ENCODE measurements around the gene HOXB3. TPM values are rescaled to one million over a fixed set of nuclear protein-coding genes. Genes with fewer than 3 reads are reported as not detected.

Gene HOXB3
- polyA plus RNA-seq, 1 donor (not counting 4 experiments of a cell fraction or from before 2014, with no cell fraction given), result 1.1 TPM

- Histone ChIP-seq H3K4me1 (ENCODE audit: control insufficient read depth, extremely low read depth, insufficient read depth, low read length) (peaks cover 10% of the 10 kb centered on the region), H3K9ac (ENCODE audit: control insufficient read depth, extremely low read depth, insufficient read depth, low read length) (no peak overlapping the region), H3K36me3 (ENCODE audit: control insufficient read depth in 2 of 2, extremely low read depth in 1 of 2, insufficient read depth in 2 of 2, low read length in 2 of 2) (no peaks in the 10 kb centered on the region), H3K79me2 (ENCODE audit: control insufficient read depth, insufficient read depth, low read length) (no peaks in the 10 kb centered on the region), H3K9me1 (ENCODE audit: control insufficient read depth, extremely low read depth, insufficient read depth, low read length) (no peaks in the 10 kb centered on the region), H2AFZ (ENCODE audit: control insufficient read depth, low read length) (no peak overlapping the region), H3K9me3 (ENCODE audit: control insufficient read depth, low read depth, low read length) (no peaks in the 10 kb centered on the region), H3K4me3 (ENCODE audit: control insufficient read depth in 2 of 3, extremely low read depth in 1 of 3, insufficient read depth in 2 of 3, low read depth in 1 of 3, low read length in 3 of 3) (no peak overlapping the region), H3K4me2 (ENCODE audit: control insufficient read depth, extremely low read depth, insufficient read depth, low read depth, low read length) (no peak overlapping the region), H3K27ac (ENCODE audit: control insufficient read depth, insufficient read depth, low read length) (no peak overlapping the region), H4K20me1 (ENCODE audit: control insufficient read depth, extremely low read depth, insufficient read depth, low read length) (no peaks in the 10 kb centered on the region), H3K27me3 (ENCODE audit: control insufficient read depth, extremely low read depth, insufficient read depth, low read length) (peaks cover 90% of the 10 kb centered on the region)
- FAIRE-seq (no peak), DNase-seq (ENCODE audit: low read depth, low spot score) (no peak)
- dilution Hi-C loops (cut with MboI; ENCODE audit: extremely low pct_ligation_motif_present, low sequenced_read_pairs), result no loop called here
- TF ChIP-seq CTCF (optimal IDR thresholded peaks at IDR 0.05 in 1 of 3, IDR thresholded peaks at IDR 0.05 in 1 of 3, conservative IDR thresholded peaks at IDR 0.05 in 1 of 3; ENCODE audit: extremely low read depth in 1 of 3, insufficient read depth in 2 of 3, low read length in 3 of 3), result no peak
These were observed 18.4 kb upstream of the HOXB3 start for GRCh38 chr17:48608494-48608834.

GRCh38 chr17:48606892-48607614 lies 17.0 kb upstream of the HOXB3 start:
- no peaks in the 10 kb centered on the region for H4K20me1 ChIP-seq (ENCODE audit: control insufficient read depth, extremely low read depth, insufficient read depth, low read length)
- peaks cover 91% of the 10 kb centered on the region for H3K27me3 ChIP-seq (ENCODE audit: control insufficient read depth, extremely low read depth, insufficient read depth, low read length)
- H3K4me2 ChIP-seq (ENCODE audit: control insufficient read depth, extremely low read depth, insufficient read depth, low read depth, low read length), result no peak overlapping the region
- no peak overlapping the region for H3K9ac ChIP-seq (ENCODE audit: control insufficient read depth, extremely low read depth, insufficient read depth, low read length)
- no peaks in the 10 kb centered on the region for H3K36me3 ChIP-seq (ENCODE audit: control insufficient read depth in 2 of 2, extremely low read depth in 1 of 2, insufficient read depth in 2 of 2, low read length in 2 of 2)
- no peak for DNase-seq (ENCODE audit: low read depth, low spot score)
- H3K9me3 ChIP-seq (ENCODE audit: control insufficient read depth, low read depth, low read length), result no peaks in the 10 kb centered on the region
- no peak overlapping the region for H3K4me3 ChIP-seq (ENCODE audit: control insufficient read depth in 2 of 3, extremely low read depth in 1 of 3, insufficient read depth in 2 of 3, low read depth in 1 of 3, low read length in 3 of 3)
- peaks cover 11% of the 10 kb centered on the region for H3K4me1 ChIP-seq (ENCODE audit: control insufficient read depth, extremely low read depth, insufficient read depth, low read length)
- no peaks in the 10 kb centered on the region for H3K79me2 ChIP-seq (ENCODE audit: control insufficient read depth, insufficient read depth, low read length)
- H3K9me1 ChIP-seq (ENCODE audit: control insufficient read depth, extremely low read depth, insufficient read depth, low read length), result no peaks in the 10 kb centered on the region
- no peak for FAIRE-seq
- no peak overlapping the region for H3K27ac ChIP-seq (ENCODE audit: control insufficient read depth, insufficient read depth, low read length)
- dilution Hi-C loops (cut with MboI; ENCODE audit: extremely low pct_ligation_motif_present, low sequenced_read_pairs), result no loop called here
- TF ChIP-seq CTCF (optimal IDR thresholded peaks at IDR 0.05 in 1 of 3, IDR thresholded peaks at IDR 0.05 in 1 of 3, conservative IDR thresholded peaks at IDR 0.05 in 1 of 3; ENCODE audit: extremely low read depth in 1 of 3, insufficient read depth in 2 of 3, low read length in 3 of 3) (no peak), EZH2 (IDR thresholded peaks at IDR 0.05; ENCODE audit: low read length) (no peak)
- no peak overlapping the region for H2AFZ ChIP-seq (ENCODE audit: control insufficient read depth, low read length)
